Fibroblast of mammary gland (primary cell): ENCODE results near the gene MLX.

Experiments
- DNase-seq: peaks from one replicate; pipeline ENCODE4 v3.0.0-alpha.2; 2010; ENCODE audit warnings: low read depth
- H3K4me3 ChIP-seq: 2 replicates; pipeline ENCODE4 v1.5.1; 2011; ENCODE audit warnings: low read depth, mild to moderate bottlenecking, low read length, moderate library complexity; ENCODE audit not compliant: control insufficient read depth
- CTCF ChIP-seq: conservative IDR thresholded peaks from 2 replicates; pipeline ENCODE4 v1.5.1; 2011; ENCODE audit warnings: low read depth, low read length, inconsistent platforms; ENCODE audit not compliant: control insufficient read depth, insufficient read depth

The MLX gene

GRCh38 chr17:42526031-42526444 lies 40.9 kb upstream of the MLX start:
- no peak overlapping the region for H3K4me3 ChIP-seq
- peak; percentile 65 for DNase-seq
- no peak for TF ChIP-seq CTCF

DNA sequence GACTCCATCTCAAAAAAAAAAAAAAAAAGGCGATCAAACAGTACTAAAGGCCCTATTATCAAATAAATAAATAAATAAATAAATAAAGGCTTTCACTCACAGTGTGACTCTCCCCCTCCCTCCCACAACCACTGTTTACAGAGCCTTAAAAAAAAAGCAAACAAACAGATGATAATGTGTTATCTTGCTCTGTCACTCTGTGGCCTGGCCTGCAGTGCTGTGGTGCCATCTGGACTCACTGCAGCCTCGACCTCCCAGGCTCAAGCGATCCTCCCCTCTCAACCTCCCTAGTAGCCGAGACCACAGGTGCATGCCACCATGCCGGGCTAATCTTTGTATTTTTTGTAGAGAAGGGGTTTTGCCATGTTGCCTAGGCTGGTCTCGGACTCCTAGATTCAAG lies 39.0 kb upstream of the MLX start:
- H3K4me3 ChIP-seq: no peak overlapping the region
- DNase-seq: no peak
- no peak for TF ChIP-seq CTCF

- H3K4me3 ChIP-seq: no peak overlapping the region
- DNase-seq: no peak
- TF ChIP-seq CTCF: no peak
These were observed 37.8 kb upstream of the MLX start for GRCh38 chr17:42529061-42529460.

DNA sequence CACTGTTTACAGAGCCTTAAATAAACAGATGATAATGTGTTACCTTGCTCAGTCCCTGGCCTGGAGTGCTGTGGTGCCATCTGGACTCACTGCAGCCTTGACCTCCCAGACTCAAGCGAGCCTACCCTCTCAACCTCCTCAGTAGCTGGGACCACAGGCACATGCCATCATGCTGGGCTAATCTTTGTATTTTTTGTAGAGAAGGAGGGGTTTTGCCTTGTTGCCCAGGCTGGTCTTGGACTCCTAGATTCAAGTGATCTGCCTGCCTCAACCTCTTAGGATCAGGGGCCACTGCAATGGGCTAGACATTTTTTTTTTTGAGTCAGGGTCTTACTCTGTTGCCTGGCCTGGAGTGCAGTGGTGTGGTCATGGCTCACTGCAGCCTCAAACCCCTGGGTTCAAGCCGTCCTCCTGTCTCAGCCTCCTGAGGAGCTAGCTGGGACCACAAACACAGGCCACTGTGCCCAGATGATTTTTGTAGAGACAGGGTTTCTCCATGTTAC lies 35.9 kb upstream of the MLX start:
- no peak for DNase-seq
- no peak for TF ChIP-seq CTCF
- no peak overlapping the region for H3K4me3 ChIP-seq

DNA sequence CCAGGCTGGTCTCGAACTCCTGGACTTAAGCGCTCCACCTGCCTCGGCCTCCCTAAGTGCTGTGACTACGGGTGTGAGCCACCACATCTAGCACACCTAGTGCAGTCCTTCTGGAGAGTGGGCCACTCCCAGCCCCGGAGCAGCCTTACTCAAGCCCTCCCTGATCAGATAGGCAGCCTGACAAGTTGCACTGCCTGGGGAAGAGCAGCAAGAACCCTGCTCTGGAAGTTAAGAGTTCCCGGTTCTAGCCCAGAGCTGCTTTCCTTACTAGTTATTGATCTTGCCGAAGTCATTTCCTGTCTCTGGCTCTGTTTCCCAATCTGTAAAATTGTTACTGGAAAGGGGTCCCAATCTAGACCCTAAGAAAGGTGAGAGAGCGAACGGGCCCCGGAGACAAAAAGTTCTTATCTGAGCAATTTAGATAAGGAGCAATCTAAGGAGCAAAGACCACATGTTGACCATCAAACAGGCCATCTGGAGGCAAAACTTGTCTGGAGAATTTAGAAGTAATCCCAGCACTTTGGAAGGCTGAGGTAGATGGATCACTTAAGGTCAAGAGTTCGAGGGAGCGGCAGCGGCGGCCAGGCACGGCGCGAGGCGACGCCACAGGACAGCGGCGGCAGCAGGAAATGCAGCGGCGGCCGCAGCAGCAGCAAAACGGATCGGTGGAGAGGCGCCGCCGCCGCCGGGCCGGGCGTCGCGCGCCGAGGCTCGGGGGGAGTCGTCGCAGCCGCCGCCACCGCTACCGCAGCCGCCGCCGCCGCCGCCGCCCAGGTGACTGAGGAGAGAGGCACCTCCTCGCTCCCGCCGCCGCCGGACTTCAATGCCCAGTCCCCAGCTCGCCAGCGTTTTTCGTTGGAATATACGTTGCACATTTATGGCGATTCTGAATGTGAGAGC lies 35.2 kb upstream of the MLX start:
- DNase-seq: peak; percentile 42
- H3K4me3 ChIP-seq: peak overlapping the region; percentile 50
- TF ChIP-seq CTCF: peak; percentile 25

- H3K4me3 ChIP-seq: peak overlapping the region; percentile 49
- no peak for TF ChIP-seq CTCF
- no peak for DNase-seq
These were observed 31.5 kb upstream of the MLX start for GRCh38 chr17:42535155-42536047.
